OCI-LY1 (cell line): ENCODE results near the gene AGO1.

Experiments used
- H2AFZ ChIP-seq: fragments of 200-600 bp; sonication (generic), shearing (Covaris generic); 2 replicates; pipeline ENCODE4 v1.6.0; 2014; ENCODE audit warnings: antibody characterized with exemption, mild to moderate bottlenecking, low read length
- H3F3A ChIP-seq: fragments of 200-600 bp; sonication (generic), shearing (Covaris generic); 2 replicates; pipeline ENCODE4 v1.6.0; 2014; ENCODE audit warnings: mild to moderate bottlenecking, antibody characterized with exemption, low read length, moderate library complexity; ENCODE audit not compliant: insufficient read depth
- H3K27ac ChIP-seq: fragments of 200-600 bp; sonication (generic); 2 replicates; pipeline ENCODE4 v1.5.1; 2014; ENCODE audit warnings: low read length, mixed run types, mild to moderate bottlenecking, low read depth; ENCODE audit not compliant: poor library complexity, severe bottlenecking
- H3K27me3 ChIP-seq: fragments of 200-600 bp; sonication (generic); 2 replicates; pipeline ENCODE4 v1.6.0; 2014; ENCODE audit warnings: antibody characterized with exemption, mild to moderate bottlenecking, low read length, moderate library complexity; ENCODE audit not compliant: insufficient read depth
- H3K36me3 ChIP-seq: fragments of 200-600 bp; sonication (generic); 2 replicates; pipeline ENCODE4 v1.6.1; 2014; ENCODE audit warnings: mild to moderate bottlenecking, antibody characterized with exemption, low read length, moderate library complexity, mixed read lengths; ENCODE audit not compliant: insufficient read depth
- H3K4me1 ChIP-seq: fragments of 200-600 bp; sonication (generic); 2 replicates; pipeline ENCODE4 v1.5.1; 2014; ENCODE audit warnings: mild to moderate bottlenecking, low read length, moderate library complexity; ENCODE audit not compliant: insufficient read depth, severe bottlenecking
- H3K4me2 ChIP-seq: fragments of 200-600 bp; sonication (generic), shearing (Covaris generic); 2 replicates; pipeline ENCODE4 v1.6.1; 2014; ENCODE audit warnings: low read length
- H3K4me3 ChIP-seq: fragments of 200-600 bp; sonication (generic); 2 replicates; pipeline ENCODE4 v1.5.1; 2014; ENCODE audit warnings: low read length, low read depth, mild to moderate bottlenecking, mixed read lengths; ENCODE audit not compliant: poor library complexity, severe bottlenecking
- H3K79me2 ChIP-seq: fragments of 200-600 bp; shearing (Covaris generic); 2 replicates; pipeline ENCODE4 v1.6.1; 2016; ENCODE audit warnings: mixed run types, low read length, mixed read lengths; ENCODE audit not compliant: insufficient read depth
- H3K9ac ChIP-seq: fragments of 200-600 bp; sonication (generic), shearing (Covaris generic); 2 replicates; pipeline ENCODE4 v1.6.1; 2014; ENCODE audit warnings: mild to moderate bottlenecking, low read length, mixed read lengths
- H3K9me2 ChIP-seq: fragments of 200-600 bp; sonication (generic), shearing (Covaris generic); 2 replicates; pipeline ENCODE4 v1.6.1; 2014; ENCODE audit warnings: low read depth, mild to moderate bottlenecking, low read length, mixed read lengths
- H3K9me3 ChIP-seq: fragments of 200-600 bp; shearing (Covaris generic); 2 replicates; pipeline ENCODE4 v1.6.1; 2014; ENCODE audit warnings: low read length, mixed read lengths
- H4K20me1 ChIP-seq: fragments of 200-600 bp; sonication (generic), shearing (Covaris generic); 2 replicates; pipeline ENCODE4 v1.6.0; 2016; ENCODE audit warnings: mild to moderate bottlenecking, low read length; ENCODE audit not compliant: insufficient read depth
- EZH2 ChIP-seq: fragments of 200-600 bp; sonication (generic), shearing (Covaris generic); IDR thresholded peaks from 2 replicates; pipeline ENCODE4 v1.8.0; 2017; ENCODE audit warnings: borderline replicate concordance, mixed run types, mild to moderate bottlenecking, antibody characterized with exemption, low read length, moderate library complexity, mixed read lengths
- TF ChIP-seq, protein P1 (sequence below): fragments of 200-600 bp; sonication (generic), shearing (Covaris generic); IDR thresholded peaks from 2 replicates; pipeline ENCODE4 v1.5.1; 2017; ENCODE audit warnings: mild to moderate bottlenecking, antibody characterized with exemption, low read length, moderate library complexity, mixed read lengths

The AGO1 gene

DNA sequence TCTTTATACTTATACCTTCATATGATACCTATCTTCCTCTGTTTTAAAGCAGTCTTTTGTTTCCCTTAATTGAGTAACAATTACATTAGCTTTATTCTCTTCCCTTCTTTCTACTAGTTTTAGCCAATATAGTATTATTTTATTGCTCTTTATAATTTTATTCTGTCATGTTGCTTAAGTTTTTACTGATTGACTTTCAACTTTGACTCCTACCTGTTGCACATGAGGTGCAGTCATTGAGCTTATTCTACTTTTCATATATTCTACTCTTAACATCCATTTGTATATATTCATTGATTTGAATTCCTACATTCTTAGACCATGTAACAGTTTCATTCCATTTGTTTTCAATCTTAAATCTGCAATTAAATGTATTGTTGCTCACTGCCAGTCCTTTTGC, 97.1 kb downstream of the AGO1 start:
- Histone ChIP-seq H3K79me2 (no peaks in the 10 kb centered on the region), H3F3A (no peaks in the 10 kb centered on the region), H2AFZ (no peak overlapping the region), H3K4me3 (no peak overlapping the region), H3K36me3 (peaks cover 29% of the 10 kb centered on the region; the same call in 1 of the 2 replicates), H3K9me3 (no peaks in the 10 kb centered on the region), H3K27me3 (no peaks in the 10 kb centered on the region), H3K4me2 (no peak overlapping the region), H4K20me1 (no peaks in the 10 kb centered on the region), H3K27ac (no peak overlapping the region), H3K4me1 (no peaks in the 10 kb centered on the region), H3K9ac (no peak overlapping the region), H3K9me2 (no peaks in the 10 kb centered on the region)
- TF ChIP-seq, protein P1, sequence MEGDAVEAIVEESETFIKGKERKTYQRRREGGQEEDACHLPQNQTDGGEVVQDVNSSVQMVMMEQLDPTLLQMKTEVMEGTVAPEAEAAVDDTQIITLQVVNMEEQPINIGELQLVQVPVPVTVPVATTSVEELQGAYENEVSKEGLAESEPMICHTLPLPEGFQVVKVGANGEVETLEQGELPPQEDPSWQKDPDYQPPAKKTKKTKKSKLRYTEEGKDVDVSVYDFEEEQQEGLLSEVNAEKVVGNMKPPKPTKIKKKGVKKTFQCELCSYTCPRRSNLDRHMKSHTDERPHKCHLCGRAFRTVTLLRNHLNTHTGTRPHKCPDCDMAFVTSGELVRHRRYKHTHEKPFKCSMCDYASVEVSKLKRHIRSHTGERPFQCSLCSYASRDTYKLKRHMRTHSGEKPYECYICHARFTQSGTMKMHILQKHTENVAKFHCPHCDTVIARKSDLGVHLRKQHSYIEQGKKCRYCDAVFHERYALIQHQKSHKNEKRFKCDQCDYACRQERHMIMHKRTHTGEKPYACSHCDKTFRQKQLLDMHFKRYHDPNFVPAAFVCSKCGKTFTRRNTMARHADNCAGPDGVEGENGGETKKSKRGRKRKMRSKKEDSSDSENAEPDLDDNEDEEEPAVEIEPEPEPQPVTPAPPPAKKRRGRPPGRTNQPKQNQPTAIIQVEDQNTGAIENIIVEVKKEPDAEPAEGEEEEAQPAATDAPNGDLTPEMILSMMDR, result no peak
- TF ChIP-seq EZH2, result no peak
